GDM1 (cell line): ENCODE data around the gene L1CAM.

Source experiments
- DNase-seq: peaks from one replicate; lab custom pipeline; 2025; lab: John Stamatoyannopoulos, UW

L1CAM gene

GRCh38 chrX:153885968-153886903 lies at the start of gene L1CAM:
Gene L1CAM (minus strand): TSS chrX:153886173. CDS start chrX:153875836, 10,337 bp downstream.
- no peak for DNase-seq

GRCh38 chrX:153935326-153935851 lies 49.4 kb upstream of the L1CAM start:
- no peak for DNase-seq

GRCh38 chrX:153934762-153935325 lies 48.9 kb upstream of the L1CAM start, which contains the start of gene NAA10:
Gene NAA10 (minus strand): TSS chrX:153935037. CDS start chrX:153934904, 133 bp downstream.
- peak; percentile 72 for DNase-seq

GRCh38 chrX:153934148-153934761 lies 48.3 kb upstream of the L1CAM start:
- DNase-seq: no peak

- no peak for DNase-seq
These were observed 47.8 kb upstream of the L1CAM start for GRCh38 chrX:153933748-153934147.

- no peak for DNase-seq
These were observed 46.4 kb upstream of the L1CAM start for GRCh38 chrX:153932220-153932915.

GRCh38 chrX:153931748-153932147 lies 45.8 kb upstream of the L1CAM start:
- DNase-seq: no peak

- no peak for DNase-seq
These were observed 45.2 kb upstream of the L1CAM start for GRCh38 chrX:153931151-153931550.

GRCh38 chrX:153930011-153930910 lies 44.3 kb upstream of the L1CAM start:
- no peak for DNase-seq

GRCh38 chrX:153929576-153929975 lies 43.6 kb upstream of the L1CAM start:
- DNase-seq: no peak

GRCh38 chrX:153928846-153929245 lies 42.9 kb upstream of the L1CAM start:
- DNase-seq: no peak

- peak; percentile 97 for DNase-seq
These were observed 42.2 kb upstream of the L1CAM start for GRCh38 chrX:153927922-153928760.

- no peak for DNase-seq
These were observed 41.6 kb upstream of the L1CAM start for GRCh38 chrX:153927672-153927921.

GRCh38 chrX:153926858-153927671 lies 41.1 kb upstream of the L1CAM start:
- DNase-seq: peak; percentile 98

GRCh38 chrX:153926552-153926857 lies 40.5 kb upstream of the L1CAM start:
- no peak for DNase-seq

GRCh38 chrX:153925739-153926551 lies 40.0 kb upstream of the L1CAM start, which contains the start of gene ARHGAP4:
Gene ARHGAP4 (minus strand): TSS chrX:153926264. CDS start chrX:153926202, 62 bp downstream.
- DNase-seq: peak; percentile 64

- no peak for DNase-seq
These were observed 39.4 kb upstream of the L1CAM start for GRCh38 chrX:153925387-153925738.

- peak; percentile 66 for DNase-seq
These were observed 38.3 kb upstream of the L1CAM start for GRCh38 chrX:153924149-153924861.
